Measurements from ENCODE around the gene MYL10. TPM values are rescaled to one million over a fixed set of nuclear protein-coding genes. Genes with fewer than 3 reads are reported as not detected.

Gene MYL10
- total RNA-seq, 2 donors from 2014 or later, result not detected

DNA sequence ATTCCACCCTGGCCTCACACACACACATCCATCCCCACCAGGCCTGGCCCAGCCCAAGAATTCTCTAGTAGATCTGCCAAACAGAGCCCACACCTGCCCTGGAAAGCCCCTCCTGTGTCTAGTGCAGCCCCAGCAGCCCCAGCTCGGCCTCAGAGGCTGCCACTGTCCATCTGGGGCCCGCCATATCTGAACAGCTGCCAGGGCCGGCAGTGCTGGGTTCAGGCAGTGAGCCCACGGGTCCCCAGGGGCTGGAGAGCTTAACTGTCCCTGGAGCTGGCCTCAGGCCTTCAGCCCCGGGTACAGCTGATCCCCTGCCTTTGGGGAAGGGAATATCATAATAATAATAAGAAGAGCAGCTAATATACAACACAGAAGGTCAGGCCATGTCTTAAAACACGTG, 574 bp downstream of the MYL10 start:
- no peak for TF ChIP-seq POLR2A (IDR thresholded peaks at IDR 0.05)
- Histone ChIP-seq H3K27me3 (no peaks in the 10 kb centered on the region), H3K36me3 (replicated peaks in 1 of 2; ENCODE audit: insufficient read depth in 1 of 2, low read depth in 2 of 2) (no peaks in the 10 kb centered on the region), H3K9me3 (no peaks in the 10 kb centered on the region), H3K4me1 (no peaks in the 10 kb centered on the region), H3K4me3 (no peak overlapping the region), H3K27ac (no peak overlapping the region)
- WGBS, 2 donors, result 71 to 76% methylated on average over 1 to 6 of the region's 6 CpGs
- ATAC-seq, result no peak
- DNase-seq, result no peak
- intact Hi-C loops (cut with DNase I), result no loop called here

GRCh38 chr7:101626758-101627157, 2.3 kb downstream of the MYL10 start:
- no peak for TF ChIP-seq POLR2A (IDR thresholded peaks at IDR 0.05)
- TF ChIP-seq CTCF (IDR thresholded peaks at IDR 0.05), result no peak
- H3K9me3 ChIP-seq, result no peaks in the 10 kb centered on the region
- H3K27ac ChIP-seq, result no peak overlapping the region
- no peaks in the 10 kb centered on the region for H3K4me1 ChIP-seq
- WGBS, 2 donors, result 81 to 86% methylated on average over 7 to 9 of the region's 9 CpGs
- ATAC-seq (no peak), DNase-seq (no peak)
- no peaks in the 10 kb centered on the region for H3K36me3 ChIP-seq (replicated peaks in 1 of 2; ENCODE audit: insufficient read depth in 1 of 2, low read depth in 2 of 2)
- no peaks in the 10 kb centered on the region for H3K27me3 ChIP-seq
- H3K4me3 ChIP-seq, result no peak overlapping the region
- intact Hi-C loops (cut with DNase I), result no loop called here

DNA sequence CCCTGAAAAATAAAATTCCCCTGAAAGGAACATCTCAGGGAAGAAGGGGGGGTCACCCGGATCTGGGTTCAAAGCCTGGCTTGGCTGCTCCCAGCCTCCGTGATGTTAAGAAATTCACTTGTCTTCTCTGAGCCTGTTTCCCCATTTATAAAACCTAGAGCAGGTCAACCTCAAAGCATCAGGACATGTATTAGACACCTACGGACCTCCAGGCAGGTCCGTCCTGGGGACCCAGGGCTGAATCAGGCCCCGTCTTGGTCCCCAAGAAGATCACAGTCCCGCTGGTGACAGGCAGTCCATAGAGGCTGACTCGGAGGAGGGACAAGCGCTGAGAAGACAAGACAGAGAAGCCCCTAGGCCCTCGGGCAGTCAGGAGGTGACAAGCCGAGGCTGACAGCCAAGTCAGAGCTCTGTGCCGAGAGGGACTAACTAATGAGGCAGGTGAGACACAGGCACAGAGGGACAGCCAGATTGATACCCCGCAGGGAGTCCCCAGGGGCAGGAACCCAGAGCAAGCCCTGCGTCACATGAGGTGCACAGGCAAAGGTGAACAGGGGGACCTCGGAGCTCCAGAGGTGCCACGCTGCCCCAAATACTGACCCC, 2.9 kb downstream of the MYL10 start:
- 51% methylated on average over 7 to 15 of the region's 15 CpGs for WGBS, 2 donors
- Histone ChIP-seq H3K36me3 (replicated peaks in 1 of 2; ENCODE audit: insufficient read depth in 1 of 2, low read depth in 2 of 2) (no peaks in the 10 kb centered on the region), H3K27ac (no peak overlapping the region), H3K9me3 (no peaks in the 10 kb centered on the region), H3K4me1 (no peaks in the 10 kb centered on the region), H3K27me3 (no peaks in the 10 kb centered on the region), H3K4me3 (no peak overlapping the region)
- TF ChIP-seq POLR2A (IDR thresholded peaks at IDR 0.05) (no peak), CTCF (IDR thresholded peaks at IDR 0.05) (no peak)
- no peak for DNase-seq
- intact Hi-C loops (cut with DNase I), result no loop called here
- ATAC-seq, result no peak

- Histone ChIP-seq H3K27me3 (no peaks in the 10 kb centered on the region), H3K27ac (no peak overlapping the region), H3K9me3 (no peaks in the 10 kb centered on the region), H3K4me1 (no peaks in the 10 kb centered on the region), H3K36me3 (replicated peaks in 1 of 2; ENCODE audit: insufficient read depth in 1 of 2, low read depth in 2 of 2) (no peaks in the 10 kb centered on the region), H3K4me3 (no peak overlapping the region)
- DNase-seq (no peak), ATAC-seq (no peak)
- 5 to 10% methylated on average over 11 to 18 of the region's 18 CpGs for WGBS, 2 donors
- intact Hi-C loops (cut with DNase I), result no loop called here
- TF ChIP-seq CTCF (IDR thresholded peaks at IDR 0.05), result no peak
- no peak for TF ChIP-seq POLR2A (IDR thresholded peaks at IDR 0.05)
These were observed 3.9 kb downstream of the MYL10 start for GRCh38 chr7:101625031-101625791.

DNA sequence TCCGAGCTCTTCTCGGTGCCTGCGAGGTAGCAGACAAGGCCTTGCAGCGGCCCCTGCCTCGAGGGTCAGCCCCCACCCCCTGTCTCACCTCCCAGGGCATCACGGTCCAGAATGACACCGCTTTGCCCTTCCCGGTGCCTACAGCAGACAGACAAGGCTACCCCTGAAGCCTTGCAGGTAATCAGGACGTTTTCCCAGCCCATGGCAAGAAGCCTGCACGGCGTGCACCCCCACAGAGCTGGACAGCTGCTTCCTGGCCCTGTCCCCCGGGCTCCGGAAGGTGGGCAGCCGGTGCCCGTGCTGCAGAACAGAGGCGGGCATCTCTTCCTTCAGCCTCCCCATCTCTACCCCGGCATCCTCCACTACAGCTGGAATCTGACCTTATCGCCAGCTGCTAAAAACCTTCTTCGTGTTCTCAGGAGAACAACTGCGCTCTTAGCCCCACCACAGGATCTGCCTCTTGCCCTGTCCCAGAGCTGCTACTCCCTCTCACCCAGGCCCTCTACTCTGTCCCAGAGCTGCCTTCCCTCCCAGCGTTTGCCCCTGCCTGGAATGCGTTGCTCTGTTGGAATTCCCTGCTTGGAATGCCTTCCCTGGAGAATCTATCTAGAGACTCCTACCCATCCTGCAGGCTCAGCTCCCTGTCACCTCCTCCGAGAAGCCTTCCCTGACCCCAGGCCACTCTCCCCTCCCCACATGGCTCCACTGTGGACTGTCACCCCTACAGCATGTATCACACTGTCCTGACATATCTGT, 4.7 kb downstream of the MYL10 start:
- 50 to 51% methylated on average over 11 to 23 of the region's 23 CpGs for WGBS, 2 donors
- Histone ChIP-seq H3K4me3 (no peak overlapping the region), H3K27ac (no peak overlapping the region), H3K27me3 (no peaks in the 10 kb centered on the region), H3K36me3 (replicated peaks in 1 of 2; ENCODE audit: insufficient read depth in 1 of 2, low read depth in 2 of 2) (no peaks in the 10 kb centered on the region), H3K9me3 (no peaks in the 10 kb centered on the region), H3K4me1 (no peaks in the 10 kb centered on the region)
- ATAC-seq (no peak), DNase-seq (no peak)
- intact Hi-C loops (cut with DNase I), result no loop called here
- TF ChIP-seq POLR2A (IDR thresholded peaks at IDR 0.05), result no peak
- TF ChIP-seq CTCF (IDR thresholded peaks at IDR 0.05), result no peak

Measured in body of pancreas (tissue), 4 donors.